HG03571 (cell line): ENCODE data around the gene HERC4.
"Not testable (repeated sequence)": the region's sequence is repeated elsewhere in the genome, so short reads cannot be mapped to it uniquely, and the experiment has no call there.

ENCODE experiments used
- ATAC-seq: cut with Tn5 transposase; IDR thresholded peaks from one replicate; pipeline ENCODE4 v1.9.1; 2021; ENCODE audit not compliant: unreplicated experiment

HERC4 gene

GRCh38 chr10:68095153-68095552 is 20.1 kb upstream of the HERC4 start:
- no peak for ATAC-seq

- ATAC-seq: no peak
Measured at GRCh38 chr10:68092512-68092911, 17.4 kb upstream of the HERC4 start.

GRCh38 chr10:68090586-68090985 is 15.5 kb upstream of the HERC4 start:
- ATAC-seq: no peak

GRCh38 chr10:68088740-68089139 is 13.7 kb upstream of the HERC4 start:
- ATAC-seq: no peak

GRCh38 chr10:68087685-68088401 is 12.8 kb upstream of the HERC4 start:
- no peak for ATAC-seq

GRCh38 chr10:68086910-68087684 is 12.0 kb upstream of the HERC4 start:
- ATAC-seq: no peak

GRCh38 chr10:68086011-68086410 is 10.9 kb upstream of the HERC4 start:
- no peak for ATAC-seq

- no peak for ATAC-seq
Measured at GRCh38 chr10:68084469-68084868, 9.4 kb upstream of the HERC4 start.

- ATAC-seq: no peak
Measured at GRCh38 chr10:68083953-68084352, 8.9 kb upstream of the HERC4 start.

GRCh38 chr10:68082872-68083271 is 7.8 kb upstream of the HERC4 start:
- no peak for ATAC-seq

- ATAC-seq: no peak
Measured at GRCh38 chr10:68081916-68082315, 6.8 kb upstream of the HERC4 start.

- ATAC-seq: no peak
Measured at GRCh38 chr10:68080853-68081431, 5.9 kb upstream of the HERC4 start.

GRCh38 chr10:68079434-68079833 is 4.4 kb upstream of the HERC4 start:
- ATAC-seq: no peak

- no peak for ATAC-seq
Measured at GRCh38 chr10:68077026-68077425, 1.9 kb upstream of the HERC4 start.

GRCh38 chr10:68076081-68076480 is 998 bp upstream of the HERC4 start:
- not testable (repeated sequence) for ATAC-seq

- ATAC-seq: no peak
Measured at GRCh38 chr10:68075550-68076004, 494 bp upstream of the HERC4 start.

- no peak for ATAC-seq
Measured at GRCh38 chr10:68074031-68074774, 880 bp downstream of the HERC4 start.

- no peak for ATAC-seq
Measured at GRCh38 chr10:68073631-68074030, 1.5 kb downstream of the HERC4 start.

- ATAC-seq: no peak
Measured at GRCh38 chr10:68067508-68067907, 7.6 kb downstream of the HERC4 start.

GRCh38 chr10:68067029-68067428 is 8.1 kb downstream of the HERC4 start:
- no peak for ATAC-seq

GRCh38 chr10:68053553-68053952 is 21.5 kb downstream of the HERC4 start:
- no peak for ATAC-seq
